SW480 (cell line): ENCODE data around the gene PNCK.
"Not testable (repeated sequence)": the region's sequence is repeated elsewhere in the genome, so short reads cannot be mapped to it uniquely, and the experiment has no call there.

Experiments
- DNase-seq: peaks from one replicate; pipeline ENCODE4 v3.0.0-alpha.2; 2016; ENCODE audit warnings: low spot score

Gene PNCK

GRCh38 chrX:153685751-153686696 lies 12.4 kb upstream of the PNCK start:
- no peak for DNase-seq

GRCh38 chrX:153685156-153685536 lies 11.5 kb upstream of the PNCK start:
- no peak for DNase-seq

GRCh38 chrX:153684467-153685155 lies 11.0 kb upstream of the PNCK start:
- DNase-seq, result no peak

GRCh38 chrX:153683486-153683885 lies 9.9 kb upstream of the PNCK start:
- not testable (repeated sequence) for DNase-seq

GRCh38 chrX:153681175-153681574 lies 7.6 kb upstream of the PNCK start:
- DNase-seq, result no peak

- DNase-seq, result no peak
Observed at GRCh38 chrX:153674219-153674851, 722 bp upstream of the PNCK start.

GRCh38 chrX:153672531-153673427 lies 834 bp downstream of the PNCK start:
- no peak for DNase-seq

- no peak for DNase-seq
Observed at GRCh38 chrX:153671589-153672530, 1.8 kb downstream of the PNCK start.

GRCh38 chrX:153670748-153671588 lies 2.6 kb downstream of the PNCK start:
- no peak for DNase-seq

GRCh38 chrX:153669901-153670731 lies 3.5 kb downstream of the PNCK start:
- no peak for DNase-seq

GRCh38 chrX:153669174-153669890 lies 4.3 kb downstream of the PNCK start:
- DNase-seq, result no peak

- DNase-seq, result no peak
Observed at GRCh38 chrX:153668423-153669173, 5.0 kb downstream of the PNCK start.

GRCh38 chrX:153667956-153668396 lies 5.6 kb downstream of the PNCK start:
- DNase-seq, result peak; percentile 74

- no peak for DNase-seq
Observed at GRCh38 chrX:153667281-153667955, 6.2 kb downstream of the PNCK start.

- DNase-seq, result no peak
Observed at GRCh38 chrX:153665726-153666306, 7.8 kb downstream of the PNCK start.

- DNase-seq, result no peak
Observed at GRCh38 chrX:153662266-153662665, 11.3 kb downstream of the PNCK start.
